GM23338 (cell line): Measurements from ENCODE around the gene TSHZ3. TPM values are rescaled to one million over a fixed set of nuclear protein-coding genes. Genes with fewer than 3 reads are reported as not detected.

ENCODE experiments used
- CREB1 ChIP-seq: fragments of 250-450 bp; sonication (Bioruptor Pico); IDR thresholded peaks from 2 replicates; pipeline ENCODE4 v1.5.0; 2020; ENCODE audit warnings: low read depth, mild to moderate bottlenecking, moderate library complexity
- CTCF ChIP-seq, 2 experiments: fragments of 200-600 bp in 1 of 2; sonication (generic) in 1 of 2; conservative IDR thresholded peaks; 2 replicates each; pipeline versions ENCODE4 v1.5.1 to v1.6.1; 2016 to 2017; ENCODE audit warnings: antibody characterized with exemption in 2 of 2, low read depth in 2 of 2, mild to moderate bottlenecking in 2 of 2, moderate library complexity in 1 of 2
- ETS1 ChIP-seq: IDR thresholded peaks from 2 replicates; pipeline ENCODE4 v1.6.1; 2016; ENCODE audit warnings: antibody characterized with exemption
- EZH2 ChIP-seq: fragments of 200-600 bp; sonication (generic); IDR thresholded peaks from one replicate; pipeline ENCODE4 v1.8.0; 2017; ENCODE audit warnings: antibody characterized with exemption, mild to moderate bottlenecking, low read depth; ENCODE audit not compliant: unreplicated experiment
- NANOG ChIP-seq: IDR thresholded peaks from 2 replicates; pipeline ENCODE4 v1.6.1; 2016; ENCODE audit warnings: antibody characterized with exemption, borderline replicate concordance
- POLR2AphosphoS5 ChIP-seq: IDR thresholded peaks from 2 replicates; pipeline ENCODE4 v1.6.1; 2016; ENCODE audit warnings: antibody characterized with exemption, low read depth
- REST ChIP-seq: IDR thresholded peaks from one replicate; pipeline ENCODE4 v1.6.1; 2018; ENCODE audit warnings: antibody characterized with exemption; ENCODE audit not compliant: unreplicated experiment
- ZNF331 ChIP-seq: fragments of 250-450 bp; sonication (Bioruptor Pico); IDR thresholded peaks from 2 replicates; pipeline ENCODE4 v1.5.0; 2020; ENCODE audit warnings: low read depth, mild to moderate bottlenecking, moderate library complexity
- ZNF462 ChIP-seq: fragments of 250-450 bp; sonication (Bioruptor Pico); IDR thresholded peaks from 2 replicates; pipeline ENCODE4 v1.5.0; 2020; ENCODE audit warnings: mild to moderate bottlenecking, moderate library complexity
- polyA plus RNA-seq: library from polyadenylated mRNA; unstranded; fragments of >200 nt; fragmentation: Nextera tagmentation; extraction: Ambion mirVana; gene quantifications from 2 replicates; pipeline ENCODE4 v1.2.1, GENCODE V29; 2016
- total RNA-seq: library from RNA; depleted of rRNA; stranded (reverse); fragments of >200 nt; shearing (Covaris generic); gene quantifications from 2 replicates; pipeline ENCODE4 v1.2.3, GENCODE V29; 2014

Gene TSHZ3
- total and polyA plus RNA-seq, 2 experiments from 2014 or later, result 3.8 to 8.9 TPM

- TF ChIP-seq ZNF462 (no peak), CTCF (conservative IDR thresholded peaks at IDR 0.05; ENCODE audit: low read depth in 2 of 2) (no peak), NANOG (no peak), CREB1 (CRISPR knock-in tag) (no peak), POLR2AphosphoS5 (no peak), ETS1 (no peak), EZH2 (no peak), ZNF331 (no peak), REST (no peak)
These were observed 13.5 kb downstream of the TSHZ3 start (continued) for GRCh38 chr19:31335716-31336115.
